Neural progenitor cell (in vitro differentiated cells): Measurements from ENCODE around the gene SCIN. TPM values are rescaled to one million over a fixed set of nuclear protein-coding genes. Genes with fewer than 3 reads are reported as not detected.

ENCODE experiments used
- DNase-seq: peaks from one replicate; pipeline ENCODE4 v3.0.0-alpha.2; 2016; ENCODE audit warnings: low spot score
- H2AFZ ChIP-seq: fragments of 200-600 bp; sonication (generic); replicated peaks from 2 replicates; pipeline ENCODE4 v1.6.1; 2016; ENCODE audit warnings: antibody characterized with exemption
- H3F3A ChIP-seq: fragments of 200-600 bp; sonication (generic); 2 replicates; pipeline ENCODE4 v1.6.1; 2016; ENCODE audit warnings: antibody characterized with exemption, low read depth
- H3K27ac ChIP-seq: fragments of 200-600 bp; sonication (generic); 2 replicates; pipeline ENCODE4 v1.5.1; 2016; ENCODE audit warnings: mild to moderate bottlenecking
- H3K27me3 ChIP-seq: fragments of 200-600 bp; sonication (generic); 2 replicates; pipeline ENCODE4 v1.6.1; 2016; ENCODE audit warnings: mild to moderate bottlenecking, moderate library complexity
- H3K36me3 ChIP-seq: fragments of 200-600 bp; sonication (generic); 2 replicates; pipeline ENCODE4 v1.5.1; 2016
- H3K4me1 ChIP-seq: fragments of 200-600 bp; sonication (generic); 2 replicates; pipeline ENCODE4 v1.6.1; 2016; ENCODE audit warnings: mixed run types
- H3K4me2 ChIP-seq: fragments of 200-600 bp; sonication (generic); 2 replicates; pipeline ENCODE4 v1.6.1; 2016
- H3K4me3 ChIP-seq: fragments of 200-600 bp; sonication (generic); 2 replicates; pipeline ENCODE4 v1.5.1; 2016
- H3K79me2 ChIP-seq: fragments of 200-600 bp; sonication (generic); 2 replicates; pipeline ENCODE4 v1.6.1; 2016; ENCODE audit warnings: low read depth
- H3K9ac ChIP-seq: fragments of 200-600 bp; sonication (generic); 2 replicates; pipeline ENCODE4 v1.6.1; 2016
- H3K9me3 ChIP-seq: fragments of 200-600 bp; sonication (generic); 2 replicates; pipeline ENCODE4 v1.5.1; 2016; ENCODE audit warnings: low read depth
- H4K20me1 ChIP-seq: fragments of 200-600 bp; sonication (generic); 2 replicates; pipeline ENCODE4 v1.6.1; 2016; ENCODE audit warnings: low read depth
- H3K27ac Mint-ChIP-seq: 3 replicates; pipeline ENCODE4 v1.8.0; 2021; ENCODE audit warnings: mixed read lengths
- H3K27me3 Mint-ChIP-seq: 2 replicates; pipeline ENCODE4 v1.8.0; 2022; ENCODE audit warnings: low read depth, mild to moderate bottlenecking, inconsistent platforms, moderate library complexity, mixed read lengths; ENCODE audit not compliant: insufficient read depth
- H3K36me3 Mint-ChIP-seq: 3 replicates; pipeline ENCODE4 v1.8.0; 2021; ENCODE audit warnings: mixed read lengths
- H3K4me1 Mint-ChIP-seq: 3 replicates; pipeline ENCODE4 v1.8.0; 2021; ENCODE audit warnings: mixed read lengths
- H3K4me3 Mint-ChIP-seq: 3 replicates; pipeline ENCODE4 v1.8.0; 2021; ENCODE audit warnings: mild to moderate bottlenecking, moderate library complexity, mixed read lengths
- H3K9me3 Mint-ChIP-seq: 3 replicates; pipeline ENCODE4 v1.8.0; 2020; ENCODE audit warnings: mixed read lengths
- EZH2 ChIP-seq: fragments of 200-600 bp; sonication (generic); IDR thresholded peaks from 2 replicates; pipeline ENCODE4 v1.6.1; 2017; ENCODE audit warnings: antibody characterized with exemption, mild to moderate bottlenecking, moderate library complexity
- EZH2phosphoT487 ChIP-seq: fragments of 200-600 bp; sonication (generic); IDR thresholded peaks from 2 replicates; pipeline ENCODE4 v1.6.1; 2017; ENCODE audit warnings: antibody characterized with exemption
- total RNA-seq: library from RNA; depleted of rRNA; stranded (reverse); fragments of >200 nt; gene quantifications from 2 replicates; pipeline ENCODE4 v1.2.3, GENCODE V29; 2015; ENCODE audit warnings: low replicate concordance
- TF ChIP-seq, protein P1 (sequence below): fragments of 200-600 bp; sonication (generic); IDR thresholded peaks from 2 replicates; pipeline ENCODE4 v1.5.1; 2017; ENCODE audit warnings: antibody characterized with exemption, mild to moderate bottlenecking

Gene SCIN
- total RNA-seq, 1 donor from 2014 or later = not detected

DNA sequence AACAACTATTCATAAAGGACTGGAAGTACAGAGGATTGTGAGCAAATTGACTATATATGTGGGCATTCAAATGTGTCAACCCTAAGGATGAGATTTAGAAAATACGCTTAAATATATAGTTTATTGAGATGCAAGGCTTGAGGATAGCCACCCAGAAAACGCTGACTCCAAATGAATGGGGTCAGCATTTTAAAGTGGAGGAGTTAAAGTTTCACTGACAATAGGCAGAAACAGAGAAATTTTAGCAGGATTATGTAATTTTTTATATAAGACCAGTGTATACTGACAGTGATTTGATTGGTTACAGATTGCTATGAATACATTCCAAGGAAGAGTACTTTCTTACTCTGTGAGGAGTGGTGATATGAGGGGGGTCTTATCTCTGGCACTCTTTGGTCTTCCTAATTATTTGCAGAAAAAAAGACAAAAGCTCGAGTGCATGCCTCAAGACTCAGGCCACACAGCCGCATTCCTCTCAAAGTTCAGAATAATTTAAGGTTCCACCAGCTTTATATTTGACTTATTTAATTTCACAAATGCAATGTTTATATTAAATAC lies 78.3 kb downstream of the SCIN start:
- no peaks in the 10 kb centered on the region for H3K36me3 ChIP-seq
- H3K27me3 ChIP-seq = no peaks in the 10 kb centered on the region
- H3K9ac ChIP-seq = no peak overlapping the region
- no peaks in the 10 kb centered on the region for H4K20me1 ChIP-seq
- Mint-ChIP-seq H3K4me3 (no peak overlapping the region), H3K27ac (no peak overlapping the region), H3K27me3 (no peaks in the 10 kb centered on the region), H3K9me3 (no peaks in the 10 kb centered on the region), H3K36me3 (no peaks in the 10 kb centered on the region), H3K4me1 (no peaks in the 10 kb centered on the region)
- H3K79me2 ChIP-seq = no peaks in the 10 kb centered on the region
- no peak overlapping the region for H3K4me2 ChIP-seq
- DNase-seq = peak; percentile 54
- H3K27ac ChIP-seq = no peak overlapping the region
- no peaks in the 10 kb centered on the region for H3K4me1 ChIP-seq
- TF ChIP-seq EZH2phosphoT487 = no peak
- no peak for TF ChIP-seq EZH2
- TF ChIP-seq, protein P1, sequence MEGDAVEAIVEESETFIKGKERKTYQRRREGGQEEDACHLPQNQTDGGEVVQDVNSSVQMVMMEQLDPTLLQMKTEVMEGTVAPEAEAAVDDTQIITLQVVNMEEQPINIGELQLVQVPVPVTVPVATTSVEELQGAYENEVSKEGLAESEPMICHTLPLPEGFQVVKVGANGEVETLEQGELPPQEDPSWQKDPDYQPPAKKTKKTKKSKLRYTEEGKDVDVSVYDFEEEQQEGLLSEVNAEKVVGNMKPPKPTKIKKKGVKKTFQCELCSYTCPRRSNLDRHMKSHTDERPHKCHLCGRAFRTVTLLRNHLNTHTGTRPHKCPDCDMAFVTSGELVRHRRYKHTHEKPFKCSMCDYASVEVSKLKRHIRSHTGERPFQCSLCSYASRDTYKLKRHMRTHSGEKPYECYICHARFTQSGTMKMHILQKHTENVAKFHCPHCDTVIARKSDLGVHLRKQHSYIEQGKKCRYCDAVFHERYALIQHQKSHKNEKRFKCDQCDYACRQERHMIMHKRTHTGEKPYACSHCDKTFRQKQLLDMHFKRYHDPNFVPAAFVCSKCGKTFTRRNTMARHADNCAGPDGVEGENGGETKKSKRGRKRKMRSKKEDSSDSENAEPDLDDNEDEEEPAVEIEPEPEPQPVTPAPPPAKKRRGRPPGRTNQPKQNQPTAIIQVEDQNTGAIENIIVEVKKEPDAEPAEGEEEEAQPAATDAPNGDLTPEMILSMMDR = no peak
- H3K9me3 ChIP-seq = no peaks in the 10 kb centered on the region
- H3K4me3 ChIP-seq = no peak overlapping the region
- H2AFZ ChIP-seq = no peak overlapping the region
- H3F3A ChIP-seq = no peaks in the 10 kb centered on the region

DNA sequence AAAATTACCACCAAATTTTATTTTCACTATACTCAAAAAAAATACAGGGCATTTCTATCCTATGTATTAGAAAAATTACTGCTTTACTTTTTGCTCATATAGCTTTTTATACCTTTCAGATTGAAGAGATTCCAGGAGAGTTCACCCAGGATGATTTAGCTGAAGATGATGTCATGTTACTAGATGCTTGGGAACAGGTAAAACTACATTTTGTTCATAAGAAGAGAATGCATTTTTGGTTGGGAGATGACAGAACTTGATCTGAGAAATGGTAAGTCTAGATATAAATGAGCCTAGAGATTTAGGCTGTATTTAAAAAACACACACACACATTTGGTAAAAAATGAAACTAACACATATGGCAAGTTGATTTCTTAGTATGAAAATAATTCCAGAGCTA lies 78.8 kb downstream of the SCIN start:
- no peak overlapping the region for H3K27ac Mint-ChIP-seq
- Histone ChIP-seq H3F3A (no peaks in the 10 kb centered on the region), H3K4me2 (no peak overlapping the region), H3K9me3 (no peaks in the 10 kb centered on the region), H4K20me1 (no peaks in the 10 kb centered on the region), H3K4me3 (no peak overlapping the region), H3K27me3 (no peaks in the 10 kb centered on the region), H3K9ac (no peak overlapping the region), H3K4me1 (no peaks in the 10 kb centered on the region), H3K36me3 (no peaks in the 10 kb centered on the region), H2AFZ (no peak overlapping the region), H3K27ac (no peak overlapping the region), H3K79me2 (no peaks in the 10 kb centered on the region)
- DNase-seq = no peak
- no peaks in the 10 kb centered on the region for H3K9me3 Mint-ChIP-seq
- H3K4me1 Mint-ChIP-seq = no peaks in the 10 kb centered on the region
- no peaks in the 10 kb centered on the region for H3K36me3 Mint-ChIP-seq
- H3K4me3 Mint-ChIP-seq = no peak overlapping the region
- no peaks in the 10 kb centered on the region for H3K27me3 Mint-ChIP-seq
- TF ChIP-seq EZH2phosphoT487 = no peak
- TF ChIP-seq, protein P1 = no peak
- no peak for TF ChIP-seq EZH2

DNA sequence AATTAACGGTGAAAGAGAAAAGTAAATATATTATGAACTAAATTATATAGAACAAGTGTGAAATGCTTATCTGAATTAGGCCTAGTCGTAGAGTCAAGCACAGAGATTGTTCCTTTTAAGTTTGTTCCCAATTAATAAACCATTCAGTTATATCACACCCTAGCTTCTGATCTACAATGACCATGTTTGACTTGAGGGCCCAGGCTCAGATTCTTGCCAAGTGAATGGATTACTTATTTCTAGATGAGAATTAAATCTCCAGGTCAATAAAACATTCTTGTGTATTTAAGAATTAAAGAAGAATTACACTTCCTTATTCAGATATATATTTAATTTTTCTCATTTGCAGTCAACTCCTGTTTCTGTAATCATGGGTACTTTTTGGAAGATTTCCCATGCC lies 79.6 kb downstream of the SCIN start:
- no peaks in the 10 kb centered on the region for H3K9me3 Mint-ChIP-seq
- H2AFZ ChIP-seq = no peak overlapping the region

More for the DNA sequence above, 79.6 kb downstream of the SCIN start:
- Mint-ChIP-seq H3K27ac (no peak overlapping the region), H3K4me3 (no peak overlapping the region), H3K36me3 (no peaks in the 10 kb centered on the region), H3K4me1 (no peaks in the 10 kb centered on the region), H3K27me3 (no peaks in the 10 kb centered on the region)
- DNase-seq = no peak
- Histone ChIP-seq H4K20me1 (no peaks in the 10 kb centered on the region), H3K27ac (no peak overlapping the region), H3F3A (no peaks in the 10 kb centered on the region), H3K79me2 (no peaks in the 10 kb centered on the region), H3K36me3 (no peaks in the 10 kb centered on the region), H3K4me1 (no peaks in the 10 kb centered on the region), H3K4me2 (no peak overlapping the region), H3K4me3 (no peak overlapping the region), H3K27me3 (no peaks in the 10 kb centered on the region), H3K9me3 (no peaks in the 10 kb centered on the region), H3K9ac (no peak overlapping the region)
- TF ChIP-seq, protein P1 = no peak
- no peak for TF ChIP-seq EZH2phosphoT487
- TF ChIP-seq EZH2 = no peak
